HL-60 (cell line): ENCODE results near the gene GALNT17.

ENCODE experiments used
- CTCF ChIP-seq: IDR thresholded peaks from one replicate; pipeline ENCODE4 v1.5.1; 2011; ENCODE audit warnings: low read length, control low read depth, inconsistent platforms; ENCODE audit not compliant: insufficient read depth
- GABPA ChIP-seq: IDR thresholded peaks from 2 replicates; pipeline ENCODE4 v1.6.1; 2012; ENCODE audit warnings: low read depth
- POLR2AphosphoS5 ChIP-seq: IDR thresholded peaks from 2 replicates; pipeline ENCODE4 v1.6.1; 2012; ENCODE audit warnings: low read depth

GRCh38 chr7:71649812-71650211, 517.9 kb downstream of the GALNT17 start:
- TF ChIP-seq CTCF: no peak
- no peak for TF ChIP-seq POLR2AphosphoS5
- TF ChIP-seq GABPA: no peak
